IPS-NIHi7 (cell line): ENCODE measurements around the gene TAF1D.

Experiments used
- DNase-seq: peaks from one replicate; pipeline ENCODE4 v3.0.0; 2012; ENCODE audit warnings: mixed read lengths; ENCODE audit errors: extremely low spot score

The TAF1D gene

DNA sequence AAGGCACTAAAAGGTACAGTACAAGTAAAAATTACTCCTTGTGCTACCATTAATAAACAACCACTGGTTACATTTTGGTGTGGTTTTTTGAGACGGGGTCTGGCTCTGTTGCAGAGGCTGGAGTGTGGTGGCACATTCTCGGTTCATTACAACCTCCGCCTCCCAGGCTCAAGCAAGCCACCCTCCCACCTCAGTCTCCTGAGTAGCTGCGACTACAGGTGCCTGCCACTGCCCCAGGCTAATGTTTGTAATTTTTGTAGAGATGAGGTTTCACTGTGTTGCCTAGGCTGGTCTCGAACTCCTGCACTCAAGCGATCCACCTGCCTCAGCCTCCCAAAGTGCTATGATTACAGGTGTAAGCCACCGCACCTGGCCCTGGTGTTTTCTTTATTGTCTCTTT lies 20.8 kb downstream of the TAF1D start:
- no peak for DNase-seq

DNA sequence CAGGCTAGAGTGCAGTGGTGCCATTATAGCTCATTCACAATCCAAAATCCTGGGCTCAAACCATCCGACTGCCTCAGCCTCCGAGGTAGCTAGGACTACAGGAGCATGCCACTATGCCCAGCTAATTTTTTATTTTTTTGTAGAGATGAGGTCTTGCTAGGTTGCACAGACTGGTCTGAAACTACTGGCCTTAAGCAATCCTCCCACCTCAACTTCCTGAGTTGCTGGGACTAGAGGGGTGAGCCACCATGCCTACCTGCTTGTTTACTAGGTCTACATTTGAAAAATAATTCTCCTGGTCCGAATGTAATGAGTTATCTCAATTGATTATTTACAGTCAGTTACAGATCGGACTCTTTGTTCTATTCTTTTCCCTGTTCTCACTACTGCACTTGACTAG lies 22.0 kb downstream of the TAF1D start:
- DNase-seq: no peak

DNA sequence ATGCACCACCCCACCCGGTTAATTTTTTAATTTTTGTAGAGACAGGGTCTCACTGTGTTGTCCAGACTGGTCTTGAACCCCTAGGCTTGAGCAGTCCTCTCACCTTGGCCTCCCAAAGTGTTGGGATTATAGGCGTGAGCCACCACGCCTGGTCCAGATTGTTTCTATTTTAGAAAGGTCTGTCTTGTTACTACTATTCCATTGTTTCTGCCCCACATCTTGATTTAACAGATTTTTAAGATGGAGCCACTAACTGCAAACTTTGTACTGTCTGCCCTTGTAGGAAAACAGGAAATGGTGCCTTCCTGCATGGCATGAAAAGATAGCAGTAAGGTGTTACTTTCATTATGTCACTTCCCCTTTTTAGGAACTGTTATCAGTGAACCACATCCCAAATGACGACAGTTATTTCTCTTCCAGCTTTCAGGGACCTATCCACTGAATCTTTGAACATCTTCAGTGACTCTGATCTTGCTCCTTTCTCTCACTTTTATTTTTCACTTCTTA lies 23.2 kb downstream of the TAF1D start:
- DNase-seq: no peak

DNA sequence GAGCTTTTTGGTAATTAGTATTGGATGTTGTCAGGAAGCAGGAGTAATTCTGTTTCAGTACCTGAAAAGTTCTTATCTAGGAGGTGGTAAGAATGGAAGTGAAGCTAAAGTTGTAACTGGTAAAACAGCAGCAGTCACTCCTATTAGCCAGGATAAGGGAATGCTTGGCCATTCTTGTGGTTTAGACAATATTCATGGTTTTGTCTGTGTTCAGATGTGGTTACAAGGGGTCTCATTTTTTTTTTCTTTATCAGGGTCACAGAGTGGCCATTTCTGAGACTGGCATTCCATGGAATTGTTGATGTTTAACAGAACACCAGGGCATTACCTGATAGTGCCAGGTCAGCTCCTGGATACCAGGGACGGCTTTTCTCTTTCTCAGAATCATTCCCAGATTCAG lies 23.8 kb downstream of the TAF1D start:
- DNase-seq: no peak

DNA sequence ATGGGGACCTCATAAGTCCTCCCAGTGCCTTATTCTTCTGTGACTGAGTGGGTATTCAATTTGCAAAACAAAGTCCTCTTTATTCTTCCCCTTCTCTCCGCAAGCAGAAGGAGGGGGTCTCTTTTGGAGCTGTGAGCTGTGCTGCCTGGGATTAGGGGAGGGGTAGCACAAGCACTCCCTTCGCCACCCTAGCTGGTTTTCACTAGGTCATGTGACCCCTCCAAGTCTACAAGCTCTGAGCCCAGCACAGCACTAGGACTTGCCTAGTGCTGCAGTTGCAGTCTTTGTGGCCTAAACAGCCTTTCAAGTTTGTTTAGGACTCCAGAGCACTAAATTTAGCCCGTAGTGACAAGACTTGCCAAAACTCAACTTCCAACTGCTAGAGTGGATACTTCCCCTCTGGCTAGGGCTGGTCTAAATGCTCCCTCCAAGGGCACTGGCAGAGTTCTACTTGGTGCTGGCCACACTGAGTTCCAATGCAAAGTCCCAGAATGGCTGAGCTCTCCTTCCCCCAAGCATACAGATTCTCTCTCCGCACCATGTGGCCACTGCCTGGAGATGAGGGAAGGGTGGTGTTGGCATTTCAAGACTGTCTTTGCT lies 25.4 kb downstream of the TAF1D start:
- DNase-seq: no peak

DNA sequence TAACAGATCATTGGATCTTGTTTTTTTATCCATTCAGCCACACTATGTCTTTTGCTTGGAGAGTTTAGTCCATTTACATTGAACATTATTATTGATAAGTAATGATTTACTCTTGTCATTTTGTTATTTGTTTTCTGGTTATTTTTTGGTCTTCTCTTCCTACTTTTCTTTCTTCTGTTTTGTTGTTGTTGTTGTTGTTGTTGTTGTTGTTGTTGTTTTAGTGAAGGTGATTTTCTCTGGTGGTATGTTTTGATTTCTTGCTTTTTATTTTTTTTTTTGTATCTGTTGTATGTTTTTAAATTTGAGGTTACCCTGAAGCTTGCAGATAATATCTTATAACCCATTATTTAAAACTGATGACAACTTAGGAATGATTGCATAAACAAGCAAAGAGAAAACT lies 28.6 kb downstream of the TAF1D start:
- DNase-seq: no peak

DNA sequence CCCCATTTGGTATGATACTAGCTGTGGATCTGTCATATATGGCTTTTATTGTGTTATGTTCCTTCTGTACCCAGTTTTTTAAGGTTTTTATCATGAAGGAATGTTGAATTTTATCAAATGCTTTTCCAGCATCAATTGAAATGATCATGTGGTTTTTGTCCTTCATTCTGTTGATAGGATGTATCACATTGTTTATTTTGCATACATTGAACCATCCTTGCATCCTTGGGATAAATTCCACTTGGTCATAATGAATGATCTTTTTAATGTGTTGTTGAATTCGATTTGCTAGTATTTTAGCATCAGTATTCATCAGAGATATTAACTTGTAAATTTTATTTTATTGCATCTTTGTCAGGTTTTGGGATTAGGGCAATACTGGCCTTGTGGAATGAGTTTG lies 31.1 kb downstream of the TAF1D start:
- no peak for DNase-seq

DNA sequence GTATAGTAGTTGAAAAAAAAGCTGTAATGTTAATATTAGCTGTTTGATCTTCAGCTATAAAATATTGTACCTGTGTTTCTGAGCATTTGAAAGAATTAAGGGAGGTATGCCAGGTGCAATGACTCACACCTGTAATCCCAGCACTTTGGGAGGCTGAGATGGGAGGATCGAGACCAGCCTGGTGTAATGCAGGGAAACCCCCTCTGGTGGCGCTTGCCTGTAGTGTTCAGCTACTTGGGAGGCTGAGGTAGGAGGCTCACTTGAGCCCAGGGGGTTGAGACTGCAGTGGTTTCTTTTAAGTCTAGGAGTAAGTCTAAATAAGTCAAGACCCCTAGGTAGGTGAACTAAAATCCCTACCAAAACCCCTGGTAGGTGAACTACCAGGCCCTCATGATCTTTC lies 37.1 kb downstream of the TAF1D start:
- no peak for DNase-seq

DNA sequence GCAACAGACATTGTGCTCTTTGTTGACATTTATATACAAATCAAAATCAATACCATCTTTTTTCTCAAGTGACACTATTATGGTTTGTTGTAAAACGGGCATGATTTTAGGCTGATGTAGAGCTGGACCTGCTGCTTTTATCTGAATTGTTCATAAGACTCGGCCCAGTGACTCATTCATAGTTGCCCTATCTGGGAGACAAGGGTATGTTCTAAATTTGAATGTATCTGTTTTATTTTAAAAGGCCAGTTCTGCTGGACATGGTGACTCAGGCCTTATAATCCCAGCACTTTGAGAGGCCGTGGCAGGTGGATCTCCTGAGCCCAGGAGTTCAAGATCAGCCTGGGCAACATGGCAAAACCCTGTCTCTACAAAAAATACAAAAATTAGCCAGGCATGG lies 40.5 kb downstream of the TAF1D start:
- no peak for DNase-seq

DNA sequence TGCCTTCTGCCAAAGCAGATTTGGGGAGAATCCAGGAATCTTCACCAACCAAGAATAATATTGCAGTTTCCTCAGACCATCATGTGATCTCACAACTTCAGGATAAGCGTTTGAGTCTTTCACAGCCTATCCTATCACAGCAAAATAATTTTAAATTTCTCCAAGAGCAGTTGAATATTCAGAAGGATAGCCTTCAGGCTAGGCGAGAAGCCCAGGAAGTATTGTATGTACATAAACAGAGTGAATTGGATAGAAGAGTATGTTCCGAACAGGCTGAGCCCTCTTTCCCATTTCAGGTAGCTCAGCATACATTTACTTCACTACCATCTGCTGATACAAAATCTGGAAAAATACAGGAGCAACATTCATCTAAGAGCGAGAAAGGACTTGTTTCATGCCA lies 43.7 kb downstream of the TAF1D start:
- DNase-seq: no peak

DNA sequence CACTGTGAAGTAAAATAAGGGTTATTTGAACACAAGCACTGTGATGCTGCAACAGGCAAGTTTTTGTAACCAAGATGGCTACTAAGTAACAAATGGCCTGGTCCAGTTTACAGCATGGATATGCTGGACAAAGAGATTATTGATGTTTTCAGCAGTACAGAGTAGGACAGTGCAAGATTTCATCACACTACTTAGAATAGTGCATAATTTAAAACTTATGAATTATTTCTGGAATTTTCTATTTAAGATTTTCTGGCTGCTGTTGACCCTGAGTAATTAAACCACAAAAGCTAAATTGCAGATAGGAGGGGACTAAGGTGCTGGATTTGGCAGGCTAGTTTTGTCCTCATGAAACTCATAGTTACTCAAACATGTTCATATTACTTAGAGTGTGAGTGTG lies 46.7 kb downstream of the TAF1D start:
- no peak for DNase-seq

DNA sequence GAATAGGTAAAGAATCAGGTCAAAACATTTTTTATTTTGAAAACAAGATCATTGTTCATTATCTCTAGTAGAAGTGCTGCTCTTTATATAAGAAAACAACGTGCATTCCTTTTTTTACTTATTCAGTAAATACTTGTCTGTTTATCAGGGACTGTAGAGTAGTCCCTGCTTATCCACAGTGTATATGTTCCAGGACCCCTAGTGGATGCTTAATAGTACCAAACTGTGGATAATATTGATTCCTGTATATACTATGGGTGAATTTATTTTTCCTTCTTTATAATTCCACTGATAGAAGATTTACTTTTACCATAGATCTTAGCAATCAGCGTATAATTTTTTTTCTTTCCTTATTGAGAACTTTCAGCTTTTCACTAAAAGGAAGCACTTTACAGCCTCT lies 47.2 kb downstream of the TAF1D start:
- DNase-seq: no peak

DNA sequence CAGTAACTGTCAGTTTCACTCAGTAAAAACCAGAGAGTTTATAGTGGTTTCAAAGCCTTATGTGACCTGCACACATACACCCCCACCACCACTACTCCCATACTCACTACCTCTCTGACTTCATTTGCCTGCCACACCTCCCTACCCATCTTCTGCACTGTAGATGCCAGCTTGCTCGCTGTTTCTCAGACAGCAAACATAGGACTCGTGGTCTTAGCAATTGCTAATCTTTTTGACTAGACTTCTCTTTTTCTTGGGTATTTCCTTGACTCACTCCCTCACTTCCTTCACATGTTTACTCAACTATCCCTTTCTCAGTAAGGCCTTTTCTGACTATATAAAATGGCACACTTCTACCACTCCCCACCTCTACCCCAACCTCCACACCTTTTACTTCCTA lies 52.1 kb downstream of the TAF1D start:
- no peak for DNase-seq

DNA sequence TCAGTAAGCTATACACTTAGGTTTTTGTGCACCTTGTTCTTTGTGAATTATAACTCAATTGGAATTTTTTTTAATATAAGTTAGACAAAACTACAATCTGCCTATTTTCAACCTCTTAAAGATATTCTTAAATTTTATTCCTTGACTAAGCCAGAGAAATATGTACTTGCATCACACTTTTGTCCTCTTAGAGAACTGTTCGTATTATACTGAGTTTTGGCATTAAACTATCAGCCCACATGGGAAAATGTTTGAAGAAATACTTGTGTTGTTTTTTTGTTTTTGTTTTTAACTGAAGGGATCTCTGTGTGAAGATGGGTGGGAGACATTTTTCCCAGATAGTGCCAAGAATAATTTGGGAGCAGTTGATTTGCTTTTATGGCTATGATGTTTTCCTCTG lies 54.5 kb downstream of the TAF1D start:
- no peak for DNase-seq

DNA sequence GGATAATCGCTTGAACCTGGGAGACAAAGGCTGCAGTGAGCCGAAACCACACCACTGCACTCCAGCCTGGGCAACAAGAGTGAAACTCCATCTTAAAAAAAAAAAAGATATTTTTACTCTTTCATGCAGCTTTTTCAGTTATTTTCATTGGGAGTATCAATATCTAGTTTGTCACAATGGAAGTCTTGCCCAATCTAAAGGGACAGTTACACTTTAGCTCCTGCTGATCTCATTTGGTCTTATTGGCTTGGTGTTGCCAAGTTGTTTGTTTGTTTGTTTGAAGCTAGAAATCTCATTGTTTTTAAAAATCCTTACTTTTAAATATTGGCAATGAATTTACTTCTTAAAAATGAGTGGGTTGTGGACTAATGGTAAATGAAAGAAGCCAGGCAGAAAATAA lies 55.1 kb downstream of the TAF1D start:
- DNase-seq: no peak
